Epidermal melanocyte (primary cell): Measurements from ENCODE around the gene METTL21C.

Experiments
- DNase-seq: peaks from one replicate; pipeline ENCODE4 v3.0.0; 2011; ENCODE audit warnings: low spot score; ENCODE audit not compliant: insufficient read length

METTL21C gene

GRCh38 chr13:102697929-102698648 is 3.2 kb upstream of the METTL21C start:
- DNase-seq = no peak

DNA sequence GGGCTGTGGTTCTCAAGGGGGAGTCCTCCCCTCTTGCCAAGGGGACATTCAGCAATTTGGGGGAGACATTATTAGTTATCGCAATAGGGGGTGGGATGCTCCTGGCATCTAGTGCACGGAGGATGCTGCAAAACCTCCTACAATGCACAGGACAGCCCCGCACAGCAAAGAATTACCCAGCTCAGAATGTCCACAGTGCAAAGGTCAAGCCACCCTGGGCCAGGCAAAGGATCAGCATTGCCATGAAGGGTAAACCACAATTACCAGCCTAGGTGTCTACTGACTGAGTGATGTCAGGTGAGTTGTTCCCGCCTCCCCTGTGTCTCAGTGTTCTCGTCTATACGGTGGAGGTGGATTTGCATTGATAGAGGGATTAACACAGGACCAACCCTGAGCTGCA is 2.4 kb upstream of the METTL21C start:
- DNase-seq = no peak

DNA sequence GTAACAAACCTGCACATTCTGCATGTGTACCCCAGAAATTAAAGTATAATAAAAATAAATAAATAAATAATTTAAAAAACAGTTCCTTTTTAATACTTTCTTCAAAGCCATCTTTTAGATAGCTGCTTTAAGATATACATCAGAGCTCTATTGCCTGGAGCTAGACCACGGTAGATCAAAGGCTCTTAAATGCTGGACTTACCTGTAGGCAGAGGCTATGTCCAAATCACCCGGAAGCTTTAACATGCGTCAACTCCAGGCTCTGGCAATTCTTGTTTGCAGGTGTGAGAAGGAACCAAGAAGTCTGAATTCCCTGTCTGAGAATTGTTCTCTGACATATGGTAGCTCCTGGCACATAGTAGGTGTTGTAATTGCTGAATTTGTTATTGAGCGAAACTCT is 1.6 kb upstream of the METTL21C start:
- no peak for DNase-seq

DNA sequence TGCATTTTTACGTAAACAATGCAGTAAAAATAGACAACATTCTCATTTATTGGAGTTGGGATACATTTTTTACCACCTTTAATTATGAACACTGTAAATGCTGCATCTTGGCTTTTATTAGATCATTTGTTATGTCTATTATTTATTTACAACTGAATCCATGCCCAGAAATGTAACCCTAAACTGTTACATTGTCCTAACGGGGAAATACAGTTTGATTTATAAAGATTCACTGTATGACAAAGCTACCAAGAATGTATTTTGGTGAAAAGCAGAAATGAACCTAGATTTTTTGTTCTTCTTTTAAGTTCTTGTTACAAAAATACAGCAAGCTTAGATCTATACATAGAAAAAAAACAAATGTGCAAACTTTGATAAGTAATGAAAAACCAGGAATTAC is 1.1 kb downstream of the METTL21C start:
- DNase-seq = no peak

DNA sequence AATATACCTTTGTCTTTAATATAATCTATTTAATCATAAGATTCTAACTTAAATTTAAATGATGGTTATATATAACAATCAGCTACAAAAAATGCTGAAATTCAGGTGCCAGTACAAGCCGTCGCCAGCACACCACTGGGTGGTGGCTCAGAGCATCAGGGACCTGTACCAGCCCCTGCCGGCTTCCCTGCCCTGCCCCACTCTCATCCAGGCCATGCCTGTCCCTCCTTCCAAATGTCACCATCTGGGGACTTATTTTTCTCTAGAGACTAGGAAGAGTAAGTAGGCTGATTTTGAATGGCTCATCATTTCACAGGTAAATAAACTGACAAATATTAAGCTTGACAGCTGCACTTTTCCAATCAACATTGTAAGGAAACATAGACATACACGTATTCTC is 1.6 kb downstream of the METTL21C start:
- DNase-seq = no peak

DNA sequence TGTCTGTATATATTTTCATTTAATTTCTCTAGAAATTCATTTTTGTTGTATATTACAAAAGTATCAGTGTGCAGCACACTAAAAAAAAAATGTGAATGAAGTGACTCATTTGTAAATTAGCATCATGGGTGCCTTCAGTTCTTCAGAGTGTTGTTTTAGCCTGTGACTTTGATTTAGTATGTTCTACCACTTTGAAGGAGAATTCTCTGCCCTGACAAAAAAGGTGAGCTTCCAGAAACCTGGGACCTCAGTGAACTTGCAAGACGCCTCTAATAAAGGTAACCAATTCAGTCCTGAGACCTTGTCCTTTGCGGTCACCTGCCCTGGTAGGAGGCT is 2.4 kb downstream of the METTL21C start:
- DNase-seq = no peak

DNA sequence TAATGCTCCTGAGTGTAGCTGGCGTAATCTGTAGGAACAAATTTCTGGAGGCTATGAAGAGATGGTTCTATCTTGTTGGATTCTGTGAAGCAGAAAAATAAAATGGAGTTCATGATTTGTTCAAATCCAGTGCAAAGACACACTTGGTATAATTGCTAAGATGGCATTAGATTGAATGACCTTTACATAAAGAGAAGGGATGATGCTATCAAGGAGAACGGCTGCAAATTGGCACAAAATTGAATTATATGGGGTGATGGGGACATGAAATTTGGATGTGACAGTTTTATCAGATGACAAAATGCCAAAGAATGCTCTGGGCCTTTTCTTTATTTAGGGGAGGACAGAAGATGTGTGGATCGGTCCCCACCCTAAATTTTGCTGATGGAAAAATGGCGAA is 4.0 kb downstream of the METTL21C start:
- no peak for DNase-seq

GRCh38 chr13:102688306-102688973 is 6.4 kb downstream of the METTL21C start:
- no peak for DNase-seq

GRCh38 chr13:102687520-102687919 is 7.3 kb downstream of the METTL21C start:
- DNase-seq = no peak

DNA sequence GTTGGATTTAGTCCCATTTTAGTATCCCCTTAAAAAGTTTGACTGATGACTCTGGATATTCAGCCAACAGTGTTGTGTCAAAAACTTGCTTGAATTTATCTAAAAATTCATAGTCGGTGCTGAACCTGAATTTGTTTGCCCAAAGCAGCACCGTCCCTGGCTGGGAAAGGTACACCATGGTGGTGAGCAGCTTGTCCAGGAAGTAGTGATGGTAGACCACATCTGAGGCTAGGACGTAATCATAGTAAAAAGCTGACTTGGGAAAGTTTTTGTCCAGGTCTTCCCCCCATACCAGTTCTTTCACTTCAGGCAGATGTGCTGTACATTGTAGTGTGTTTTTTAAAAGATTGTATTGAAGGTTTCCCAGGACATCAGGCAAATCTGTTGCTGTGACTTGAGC is 8.8 kb downstream of the METTL21C start:
- DNase-seq = no peak

DNA sequence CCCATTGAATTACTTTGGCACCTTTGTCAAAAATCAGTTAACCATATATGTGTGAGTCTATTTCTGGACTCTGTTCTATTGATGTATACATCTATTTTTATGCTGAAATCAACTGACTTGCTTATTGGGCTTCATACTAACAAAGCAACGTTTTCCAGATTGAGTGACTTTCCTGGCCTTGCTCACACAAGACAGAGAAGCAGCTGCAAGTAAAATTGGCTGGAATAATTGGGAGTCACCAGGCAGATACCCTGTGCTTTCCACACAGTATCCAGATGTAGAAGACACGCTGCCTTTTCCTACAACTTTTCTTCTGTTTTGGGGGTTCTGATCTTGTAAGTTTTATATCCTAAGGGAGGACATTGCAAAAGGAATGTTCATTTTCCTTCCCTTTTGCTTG is 11.2 kb downstream of the METTL21C start:
- DNase-seq = no peak

GRCh38 chr13:102682727-102683126 is 12.1 kb downstream of the METTL21C start:
- no peak for DNase-seq

- DNase-seq = no peak
Measured at GRCh38 chr13:102682211-102682610, 12.6 kb downstream of the METTL21C start.

DNA sequence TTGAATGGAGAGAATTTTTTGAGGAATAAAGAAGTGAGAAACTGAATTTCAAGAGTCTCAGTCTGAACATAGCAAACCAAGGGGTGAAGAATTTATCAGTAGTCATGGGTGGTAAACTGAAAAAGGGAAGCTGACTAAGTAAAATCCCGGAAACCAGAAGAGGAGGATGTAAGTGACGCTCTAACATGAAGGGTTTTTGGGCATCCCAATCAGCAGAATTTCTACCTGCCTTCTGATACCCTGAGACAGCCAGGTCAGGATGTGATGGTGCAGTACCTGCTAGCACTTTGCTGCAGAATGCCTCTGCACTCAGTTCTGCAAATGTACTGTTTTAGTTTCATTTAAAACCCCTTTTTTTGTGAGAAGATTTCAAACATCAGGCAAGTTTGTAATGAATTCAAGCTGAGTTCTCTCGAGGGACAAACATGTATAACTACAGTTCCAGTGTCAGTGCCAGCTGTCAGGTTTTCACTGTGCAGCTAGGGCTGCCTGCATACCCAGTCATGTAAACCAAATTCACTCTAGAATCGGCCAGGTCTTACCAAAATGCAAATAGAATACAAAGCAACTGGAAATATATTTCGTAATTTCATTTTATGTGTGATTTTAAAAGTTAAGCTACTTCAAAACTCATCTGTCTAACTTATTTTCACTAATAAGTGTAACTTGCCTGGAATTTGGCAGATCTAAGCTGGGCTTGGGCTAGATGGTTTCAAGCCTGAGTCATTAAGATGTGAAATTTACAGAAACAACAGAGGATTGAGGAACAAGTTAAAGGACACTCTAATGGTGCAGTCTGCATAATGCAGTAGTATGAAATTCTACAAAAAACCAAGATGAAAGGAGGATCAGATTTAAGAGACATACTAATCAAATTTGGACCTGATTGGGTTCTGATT is 13.8 kb downstream of the METTL21C start:
- DNase-seq = no peak

GRCh38 chr13:102680133-102680717 is 14.6 kb downstream of the METTL21C start:
- DNase-seq = no peak

DNA sequence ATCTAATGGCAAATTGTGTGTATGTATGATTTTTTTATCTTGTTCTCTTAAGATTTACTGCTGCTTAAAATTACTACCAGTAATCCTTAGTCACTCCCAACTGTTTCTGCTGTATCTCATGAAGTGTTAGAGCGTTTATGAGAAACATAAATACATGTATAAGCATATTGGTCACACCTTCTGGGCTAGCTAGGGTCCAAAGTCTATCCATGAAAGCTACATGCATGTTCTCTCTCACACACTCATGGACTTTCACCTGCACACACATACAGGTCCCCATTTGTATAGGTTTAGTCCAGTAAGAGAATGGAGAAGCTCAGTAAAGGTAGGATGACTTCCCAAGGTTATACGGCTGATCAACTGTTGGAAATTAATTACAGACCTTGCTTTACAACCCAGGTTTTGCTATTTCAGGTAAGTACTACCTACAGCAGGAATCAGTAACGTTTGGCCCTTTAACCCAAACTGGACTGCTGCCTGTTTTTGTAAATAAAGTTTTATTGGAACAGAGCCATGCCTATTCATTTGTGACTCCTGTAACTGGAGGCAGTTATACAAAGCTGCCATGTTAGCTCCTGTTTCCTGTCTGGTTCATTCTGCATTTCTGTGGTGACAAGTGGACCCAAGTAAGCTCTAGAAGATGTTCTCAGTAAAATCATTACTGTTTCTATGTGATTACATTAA is 15.3 kb downstream of the METTL21C start:
- DNase-seq = no peak

DNA sequence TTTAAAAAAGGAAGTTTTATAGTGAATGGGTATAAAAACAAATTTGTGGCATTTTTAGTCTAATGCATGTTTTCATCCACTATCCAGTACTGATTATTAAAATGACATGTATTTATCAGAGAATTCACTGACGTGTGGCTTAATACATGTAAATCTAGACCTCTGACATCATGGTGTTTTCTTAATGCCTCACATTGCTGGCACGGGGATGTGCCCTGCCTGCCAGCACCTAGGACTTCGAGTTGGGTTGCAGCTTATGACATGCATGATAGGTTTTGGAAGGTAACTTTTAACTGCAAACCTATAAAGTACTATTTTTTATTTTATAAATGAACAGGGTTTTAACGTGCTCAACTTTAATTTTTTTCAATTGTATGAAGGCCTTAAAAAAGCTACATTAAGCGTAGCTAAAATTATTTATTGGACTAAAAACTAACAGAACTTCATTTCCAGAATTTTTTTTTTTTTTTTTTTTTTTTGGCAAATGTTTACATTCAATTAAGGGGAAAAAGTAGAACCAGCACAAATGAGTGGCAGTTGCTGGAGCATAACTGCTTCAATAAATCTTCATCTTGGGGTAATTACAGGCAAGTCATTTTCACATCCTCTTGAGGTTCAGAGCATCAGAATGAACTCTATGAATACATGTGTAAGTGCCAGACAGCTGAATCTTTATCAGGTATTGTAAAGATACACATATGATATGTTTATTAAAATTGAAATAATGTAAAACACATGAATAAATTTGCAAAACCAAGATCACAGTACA is 16.3 kb downstream of the METTL21C start:
- DNase-seq = no peak

- DNase-seq = no peak
Measured at GRCh38 chr13:102677122-102677521, 17.7 kb downstream of the METTL21C start.

GRCh38 chr13:102675115-102675514 is 19.7 kb downstream of the METTL21C start:
- DNase-seq = no peak

DNA sequence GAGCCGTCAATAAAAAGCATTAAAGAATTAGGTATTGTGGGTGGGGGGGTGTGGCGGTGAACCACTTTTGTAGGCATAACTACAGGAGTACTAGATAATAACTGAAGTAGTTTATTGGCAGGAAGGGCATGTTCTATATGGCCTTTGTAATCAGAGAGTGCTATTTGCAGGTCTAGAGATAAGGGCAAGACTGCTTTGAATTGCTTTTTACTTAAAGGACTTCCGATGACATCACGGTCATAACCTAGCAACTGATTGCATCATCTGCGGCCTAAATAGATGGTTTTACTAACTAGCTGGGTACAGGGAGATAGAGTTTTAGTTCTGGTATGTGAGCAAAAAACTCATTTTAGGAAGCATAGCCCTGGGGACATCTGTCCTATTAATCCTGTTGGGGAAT is 24.7 kb downstream of the METTL21C start:
- DNase-seq = no peak

- DNase-seq = no peak
Measured at GRCh38 chr13:102667911-102668310, 26.9 kb downstream of the METTL21C start.
